Activated naive CD4-positive, alpha-beta T cell treated with anti-CD3 and anti-CD28 coated beads, Interleukin-2, amount 10 ng/mL, durations not matched to agents 7 days and 5 days (primary cell): ENCODE results near the gene SPATS2L.

ENCODE experiments used
- CTCF ChIA-PET: fragments of 350-600 bp; sonication (Branson Sonifier 250); formaldehyde crosslinking; loops from one replicate; lab custom pipeline; 2021; ENCODE audit warnings: antibody characterized with exemption; lab: Charles Lee
- DNase-seq: peaks from one replicate; pipeline ENCODE4 v3.0.0-alpha.2; 2020
- H3K27ac Mint-ChIP-seq: one replicate; pipeline ENCODE4 v1.8.0; 2021; ENCODE audit warnings: mild to moderate bottlenecking, moderate library complexity, mixed read lengths
- H3K27me3 Mint-ChIP-seq: one replicate; pipeline ENCODE4 v1.8.0; 2021; ENCODE audit warnings: mild to moderate bottlenecking, mixed read lengths
- H3K36me3 Mint-ChIP-seq: one replicate; pipeline ENCODE4 v1.8.0; 2021; ENCODE audit warnings: mixed read lengths
- H3K4me1 Mint-ChIP-seq: one replicate; pipeline ENCODE4 v1.8.0; 2021; ENCODE audit warnings: mixed read lengths
- H3K4me3 Mint-ChIP-seq: one replicate; pipeline ENCODE4 v1.8.0; 2021; ENCODE audit warnings: mild to moderate bottlenecking, moderate library complexity, mixed read lengths
- H3K9me3 Mint-ChIP-seq: one replicate; pipeline ENCODE4 v1.8.0; 2021; ENCODE audit warnings: mixed read lengths

Gene SPATS2L, protein sequence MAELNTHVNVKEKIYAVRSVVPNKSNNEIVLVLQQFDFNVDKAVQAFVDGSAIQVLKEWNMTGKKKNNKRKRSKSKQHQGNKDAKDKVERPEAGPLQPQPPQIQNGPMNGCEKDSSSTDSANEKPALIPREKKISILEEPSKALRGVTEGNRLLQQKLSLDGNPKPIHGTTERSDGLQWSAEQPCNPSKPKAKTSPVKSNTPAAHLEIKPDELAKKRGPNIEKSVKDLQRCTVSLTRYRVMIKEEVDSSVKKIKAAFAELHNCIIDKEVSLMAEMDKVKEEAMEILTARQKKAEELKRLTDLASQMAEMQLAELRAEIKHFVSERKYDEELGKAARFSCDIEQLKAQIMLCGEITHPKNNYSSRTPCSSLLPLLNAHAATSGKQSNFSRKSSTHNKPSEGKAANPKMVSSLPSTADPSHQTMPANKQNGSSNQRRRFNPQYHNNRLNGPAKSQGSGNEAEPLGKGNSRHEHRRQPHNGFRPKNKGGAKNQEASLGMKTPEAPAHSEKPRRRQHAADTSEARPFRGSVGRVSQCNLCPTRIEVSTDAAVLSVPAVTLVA

DNA sequence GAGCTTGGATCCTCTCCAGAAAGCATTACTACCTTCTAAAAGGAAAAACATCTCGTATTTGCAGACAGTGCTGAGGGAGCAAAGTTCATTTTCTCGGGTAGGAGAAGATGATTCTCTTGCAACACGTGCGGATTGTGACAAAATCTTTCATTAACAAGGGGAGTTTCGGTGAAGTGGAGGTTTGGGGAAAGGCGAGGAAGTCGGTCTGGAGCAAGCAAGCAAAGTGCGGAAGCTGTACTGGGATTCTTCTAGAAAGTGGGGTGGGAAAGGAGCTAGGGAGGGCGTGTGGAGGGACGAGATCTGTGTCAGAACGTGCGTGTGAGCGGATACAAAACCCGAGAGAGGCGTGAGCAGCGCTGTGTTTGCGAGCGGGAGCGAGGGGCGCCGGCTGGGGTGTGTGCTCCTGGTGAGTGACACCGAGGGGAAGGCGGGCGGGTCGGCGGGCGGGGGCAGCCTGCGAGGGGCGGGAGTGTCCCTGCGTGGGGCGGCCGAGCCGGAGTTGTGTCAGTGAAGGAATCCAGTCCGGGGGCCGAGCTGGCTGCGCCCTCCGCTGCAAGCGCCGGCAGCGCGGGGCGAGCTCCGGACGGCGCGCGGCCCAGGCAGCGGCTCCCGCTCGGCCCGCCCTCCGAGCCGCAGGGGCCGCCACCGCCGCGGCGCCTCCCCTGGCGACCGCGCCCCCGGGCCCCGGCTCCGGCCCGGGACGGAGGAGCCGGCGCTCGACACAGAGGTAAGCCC lies at the start of gene SPATS2L:
TSS of gene SPATS2L (plus strand) at position 498 of the 735 bp plus-strand sequence. CDS start 82,552 bp downstream, outside the sequence.
- Mint-ChIP-seq H3K27me3 (peaks cover 27% of the 10 kb centered on the region), H3K4me1 (peaks cover 22% of the 10 kb centered on the region), H3K27ac (peak within 1 kb of the TSS; percentile 68), H3K4me3 (peak within 1 kb of the TSS; percentile 85), H3K9me3 (no peaks in the 10 kb centered on the region), H3K36me3 (peaks cover 2% of the 10 kb centered on the region)
- DNase-seq, result peak; percentile 73
- CTCF ChIA-PET, result interaction anchor here (0.8 to 1.6 kb wide), 6 partner anchors 123 to 326 kb away, joined by 3 to 6 read pairs (median 3); no protein-coding TSS in a partner anchor

DNA sequence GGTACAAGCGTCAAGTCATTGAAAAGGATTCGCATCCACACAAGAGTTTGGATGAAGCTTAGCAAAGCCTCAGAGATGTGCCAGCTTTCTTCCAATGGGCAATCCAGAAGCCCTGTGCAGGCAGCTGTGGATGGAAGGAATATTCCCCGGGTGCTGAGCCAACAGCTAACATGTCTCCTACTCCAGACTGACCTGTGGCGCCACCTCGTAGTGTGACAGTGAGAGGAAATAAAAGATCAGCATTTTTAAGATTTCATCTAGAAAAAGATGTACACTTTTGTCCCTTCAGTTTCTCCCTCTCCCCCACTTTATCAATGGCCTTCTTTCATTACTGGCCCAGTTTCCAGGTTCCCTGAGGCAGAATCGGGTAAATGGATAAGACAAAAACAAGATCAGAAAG lies 48.9 kb upstream of the SPATS2L start:
- Mint-ChIP-seq H3K4me1 (no peaks in the 10 kb centered on the region), H3K27me3 (peaks cover 21% of the 10 kb centered on the region), H3K4me3 (no peak overlapping the region), H3K27ac (no peak overlapping the region), H3K36me3 (no peaks in the 10 kb centered on the region), H3K9me3 (no peaks in the 10 kb centered on the region)
- no peak for DNase-seq
- CTCF ChIA-PET, result no interaction called here

DNA sequence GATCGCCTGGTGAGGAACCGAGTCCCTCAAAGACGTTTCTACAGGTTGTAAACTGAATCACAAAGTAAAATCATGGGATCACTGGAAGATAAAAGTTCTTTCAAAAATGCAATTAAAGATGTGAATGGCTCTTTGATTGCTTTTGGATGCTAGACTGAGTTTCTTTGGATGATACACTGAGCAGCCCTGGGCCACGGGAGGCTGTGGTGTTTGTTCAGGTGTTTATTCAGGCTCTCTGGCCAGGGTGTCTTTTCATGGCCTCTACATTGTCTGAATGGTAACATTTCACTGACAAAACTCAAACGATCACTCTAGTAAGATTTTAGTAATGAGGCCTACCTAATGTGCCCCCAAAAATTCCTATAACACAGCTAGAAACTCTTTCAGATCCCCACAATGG lies 48.4 kb upstream of the SPATS2L start:
- no peaks in the 10 kb centered on the region for H3K36me3 Mint-ChIP-seq
- no peak for DNase-seq
- H3K9me3 Mint-ChIP-seq, result no peaks in the 10 kb centered on the region
- CTCF ChIA-PET, result no interaction called here
- H3K27ac Mint-ChIP-seq, result no peak overlapping the region
- H3K4me1 Mint-ChIP-seq, result no peaks in the 10 kb centered on the region
- H3K4me3 Mint-ChIP-seq, result no peak overlapping the region
- H3K27me3 Mint-ChIP-seq, result peaks cover 25% of the 10 kb centered on the region

DNA sequence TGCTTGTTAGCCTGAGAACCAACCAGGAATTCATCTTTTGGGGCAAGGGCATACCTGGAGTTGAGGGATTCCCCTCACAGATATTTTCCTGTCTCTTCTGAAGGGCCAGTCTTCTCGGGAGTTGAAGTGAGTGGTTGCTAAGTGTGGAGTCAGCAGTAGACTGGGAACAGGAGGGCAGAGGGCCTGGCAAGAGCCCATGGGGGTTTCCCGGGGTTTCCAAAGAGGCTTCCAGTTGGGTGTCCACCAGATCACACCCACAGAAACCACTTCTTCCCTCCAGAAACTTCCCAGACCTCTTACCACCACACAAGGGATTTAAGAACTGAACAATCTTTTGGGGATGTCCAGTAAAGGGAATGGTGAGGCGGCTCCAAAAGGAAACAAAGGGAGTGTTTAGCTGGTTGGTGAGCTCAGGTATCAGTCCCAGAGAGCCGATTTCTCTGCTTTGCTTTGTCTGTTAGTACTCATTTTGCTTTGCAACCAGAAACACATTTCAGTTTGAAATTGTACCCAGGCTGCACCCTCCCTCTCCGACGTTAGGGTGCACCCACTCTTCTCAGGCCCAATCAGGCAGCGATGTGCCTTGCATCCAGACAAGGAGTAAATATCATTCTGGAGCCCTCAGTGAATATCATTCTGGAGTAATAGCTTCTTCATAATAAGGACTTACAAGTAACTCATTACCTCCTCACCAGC lies 47.5 kb upstream of the SPATS2L start:
- peaks cover 25% of the 10 kb centered on the region for H3K27me3 Mint-ChIP-seq
- DNase-seq, result no peak
- no peak overlapping the region for H3K27ac Mint-ChIP-seq
- CTCF ChIA-PET, result no interaction called here
- no peaks in the 10 kb centered on the region for H3K4me1 Mint-ChIP-seq
- H3K36me3 Mint-ChIP-seq, result no peaks in the 10 kb centered on the region
- no peaks in the 10 kb centered on the region for H3K9me3 Mint-ChIP-seq
- no peak overlapping the region for H3K4me3 Mint-ChIP-seq

DNA sequence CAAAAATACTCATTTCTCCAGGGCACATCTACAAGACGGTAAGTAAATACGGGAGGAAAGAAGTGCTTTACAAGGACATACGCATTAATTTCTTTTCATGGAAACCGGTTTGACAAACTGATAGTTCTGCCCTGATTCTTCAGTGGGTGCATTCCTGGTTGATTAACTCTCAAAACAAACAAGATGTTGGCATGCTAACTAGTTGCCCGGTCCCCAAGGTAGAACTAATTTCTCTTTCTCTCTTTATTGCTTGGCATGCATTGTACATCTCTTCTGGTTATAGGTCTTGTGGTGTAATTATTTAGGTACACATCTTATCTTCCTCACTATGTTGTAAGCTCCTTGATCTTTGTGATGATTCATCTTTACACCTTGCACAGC lies 46.9 kb upstream of the SPATS2L start:
- peaks cover 23% of the 10 kb centered on the region for H3K27me3 Mint-ChIP-seq
- no peaks in the 10 kb centered on the region for H3K36me3 Mint-ChIP-seq
- H3K4me3 Mint-ChIP-seq, result no peak overlapping the region
- no peak overlapping the region for H3K27ac Mint-ChIP-seq
- H3K4me1 Mint-ChIP-seq, result no peaks in the 10 kb centered on the region
- DNase-seq, result no peak
- CTCF ChIA-PET, result no interaction called here
- H3K9me3 Mint-ChIP-seq, result no peaks in the 10 kb centered on the region

DNA sequence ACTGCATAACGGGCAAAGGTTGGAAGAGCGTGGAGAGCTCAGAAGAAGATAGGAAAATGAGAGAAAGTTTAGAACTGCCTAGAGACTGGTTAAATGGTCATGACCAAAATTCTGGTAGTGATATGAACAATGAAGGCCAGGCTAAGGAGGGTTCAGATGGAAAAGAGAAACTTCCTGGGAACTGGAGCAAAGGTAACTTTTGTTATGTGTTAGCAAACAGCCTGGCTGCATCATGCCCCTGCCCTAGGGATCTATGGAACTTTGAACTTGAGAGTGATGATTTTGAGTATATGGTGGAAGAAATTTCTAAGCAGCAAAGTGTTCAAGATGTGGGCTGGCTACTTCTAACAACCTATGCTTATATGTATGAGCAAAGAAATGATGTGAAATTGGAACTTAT lies 44.4 kb upstream of the SPATS2L start:
- no peaks in the 10 kb centered on the region for H3K36me3 Mint-ChIP-seq
- H3K4me1 Mint-ChIP-seq, result no peaks in the 10 kb centered on the region
- peaks cover 12% of the 10 kb centered on the region for H3K27me3 Mint-ChIP-seq
- no peak overlapping the region for H3K27ac Mint-ChIP-seq
- DNase-seq, result no peak
- CTCF ChIA-PET, result no interaction called here
- no peak overlapping the region for H3K4me3 Mint-ChIP-seq
- no peaks in the 10 kb centered on the region for H3K9me3 Mint-ChIP-seq

DNA sequence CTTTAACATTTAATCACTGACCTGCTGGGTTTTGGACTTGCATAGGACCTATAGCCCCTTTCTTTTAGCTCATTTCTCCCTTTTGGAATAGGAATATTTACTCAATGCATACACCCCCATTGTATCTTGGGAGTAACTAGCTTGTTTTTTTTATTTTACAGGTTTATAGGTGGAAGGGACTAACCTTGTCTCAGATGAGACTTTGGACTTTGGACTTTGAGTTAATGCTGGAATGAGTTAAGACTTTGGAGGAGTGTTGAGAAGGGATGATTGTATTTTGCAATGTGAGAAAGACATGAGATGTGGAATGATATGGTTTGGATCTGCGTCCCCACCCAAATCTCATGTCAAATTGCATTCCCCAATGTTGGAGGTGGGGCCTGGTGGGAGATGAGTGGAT lies 43.2 kb upstream of the SPATS2L start:
- Mint-ChIP-seq H3K36me3 (no peaks in the 10 kb centered on the region), H3K27me3 (peaks cover 4% of the 10 kb centered on the region), H3K9me3 (no peaks in the 10 kb centered on the region), H3K4me1 (no peaks in the 10 kb centered on the region), H3K27ac (no peak overlapping the region), H3K4me3 (no peak overlapping the region)
- DNase-seq, result no peak
- CTCF ChIA-PET, result interaction anchor here (0.6 kb wide), 1 partner anchor 508 kb away, joined by 3 read pairs; no protein-coding TSS in a partner anchor

DNA sequence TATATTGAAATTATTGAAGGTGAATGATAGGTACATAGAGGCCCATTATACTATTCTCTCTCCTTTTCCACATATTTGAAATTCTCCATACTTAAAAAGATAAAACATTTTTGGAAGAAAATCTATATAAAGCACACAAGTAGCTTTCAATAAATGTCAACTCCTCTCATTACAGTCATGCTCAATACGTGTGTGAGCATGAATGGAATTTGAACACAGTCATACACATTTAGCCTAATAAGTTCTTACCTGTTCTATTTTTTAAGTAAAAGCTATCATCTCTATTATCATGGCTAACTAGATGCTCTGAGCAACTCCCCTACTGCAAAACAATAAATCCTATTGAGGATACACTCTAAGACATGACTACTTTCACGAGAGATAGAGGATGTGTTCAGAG lies 41.9 kb upstream of the SPATS2L start:
- no peak overlapping the region for H3K27ac Mint-ChIP-seq
- CTCF ChIA-PET, result interaction anchor here (0.6 kb wide), 1 partner anchor 25 kb away, joined by 4 read pairs; no protein-coding TSS in a partner anchor
- H3K9me3 Mint-ChIP-seq, result no peaks in the 10 kb centered on the region
- DNase-seq, result no peak
- H3K4me3 Mint-ChIP-seq, result no peak overlapping the region
- H3K36me3 Mint-ChIP-seq, result no peaks in the 10 kb centered on the region
- H3K27me3 Mint-ChIP-seq, result peaks cover 4% of the 10 kb centered on the region
- H3K4me1 Mint-ChIP-seq, result no peaks in the 10 kb centered on the region

DNA sequence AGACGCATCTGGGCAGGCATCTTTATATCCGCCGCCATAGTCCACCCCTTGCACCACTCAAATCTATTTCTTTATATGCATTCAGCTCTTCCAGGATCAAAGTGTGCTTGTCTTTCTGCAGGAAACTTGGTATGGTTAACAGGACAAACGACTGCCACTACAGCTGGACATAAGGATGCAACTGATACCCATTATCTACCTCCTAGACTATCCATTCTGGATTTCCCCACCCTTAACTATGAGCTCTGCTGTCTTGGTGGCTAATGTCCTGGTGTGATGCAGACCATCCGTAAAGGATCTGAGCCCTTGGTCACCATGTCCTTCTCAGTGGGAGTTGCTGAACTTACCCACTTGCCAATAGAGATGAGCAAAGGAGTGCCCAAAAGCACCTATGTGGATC lies 40.1 kb upstream of the SPATS2L start:
- Mint-ChIP-seq H3K36me3 (no peaks in the 10 kb centered on the region), H3K9me3 (no peaks in the 10 kb centered on the region), H3K27me3 (peaks cover 4% of the 10 kb centered on the region), H3K4me3 (no peak overlapping the region), H3K4me1 (no peaks in the 10 kb centered on the region), H3K27ac (no peak overlapping the region)
- CTCF ChIA-PET, result no interaction called here
- DNase-seq, result no peak

DNA sequence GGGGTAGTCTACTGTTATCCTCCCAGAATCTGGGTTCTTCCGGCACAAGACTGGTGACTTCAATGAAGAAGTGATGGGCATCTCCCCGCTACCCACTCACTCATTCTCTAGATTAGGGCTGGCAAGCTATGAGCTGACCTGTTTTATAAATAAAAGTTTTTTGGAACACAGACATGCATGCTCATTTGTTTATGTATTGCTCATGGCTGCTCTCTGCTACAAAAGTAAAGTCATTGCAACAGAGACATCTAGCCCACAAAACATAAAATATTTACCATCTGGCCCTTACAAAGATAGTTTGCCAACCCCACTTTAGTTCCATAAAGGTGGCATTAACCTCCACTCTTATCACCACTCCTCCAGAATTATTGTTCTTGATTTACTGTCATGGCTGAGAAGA lies 39.1 kb upstream of the SPATS2L start:
- no peak for DNase-seq
- H3K4me3 Mint-ChIP-seq, result no peak overlapping the region
- no peaks in the 10 kb centered on the region for H3K9me3 Mint-ChIP-seq
- H3K36me3 Mint-ChIP-seq, result no peaks in the 10 kb centered on the region
- no peak overlapping the region for H3K27ac Mint-ChIP-seq
- CTCF ChIA-PET, result no interaction called here
- peaks cover 4% of the 10 kb centered on the region for H3K27me3 Mint-ChIP-seq
- no peaks in the 10 kb centered on the region for H3K4me1 Mint-ChIP-seq

DNA sequence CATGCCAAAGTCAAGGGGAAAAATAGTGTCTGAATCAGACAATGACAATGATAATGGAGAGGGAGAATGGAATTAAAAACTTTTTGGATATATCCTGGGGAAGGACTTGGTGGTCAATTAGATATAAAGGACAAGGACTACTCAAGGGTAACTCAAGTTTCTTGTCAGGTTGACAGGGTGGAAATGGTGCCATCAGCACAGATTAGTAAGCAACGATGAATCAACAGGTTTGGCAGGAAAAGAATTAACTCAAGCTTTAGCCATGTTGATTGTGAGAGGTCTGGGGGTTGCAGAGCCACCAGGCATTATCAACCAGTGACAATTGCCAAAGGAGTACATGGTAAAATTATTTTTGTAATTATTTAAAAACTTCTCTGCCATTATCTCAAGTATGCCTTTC lies 35.8 kb upstream of the SPATS2L start:
- H3K9me3 Mint-ChIP-seq, result no peaks in the 10 kb centered on the region
- H3K27ac Mint-ChIP-seq, result no peak overlapping the region
- H3K36me3 Mint-ChIP-seq, result no peaks in the 10 kb centered on the region
- DNase-seq, result no peak
- CTCF ChIA-PET, result no interaction called here
- H3K4me1 Mint-ChIP-seq, result no peaks in the 10 kb centered on the region
- H3K4me3 Mint-ChIP-seq, result no peak overlapping the region
- no peaks in the 10 kb centered on the region for H3K27me3 Mint-ChIP-seq

DNA sequence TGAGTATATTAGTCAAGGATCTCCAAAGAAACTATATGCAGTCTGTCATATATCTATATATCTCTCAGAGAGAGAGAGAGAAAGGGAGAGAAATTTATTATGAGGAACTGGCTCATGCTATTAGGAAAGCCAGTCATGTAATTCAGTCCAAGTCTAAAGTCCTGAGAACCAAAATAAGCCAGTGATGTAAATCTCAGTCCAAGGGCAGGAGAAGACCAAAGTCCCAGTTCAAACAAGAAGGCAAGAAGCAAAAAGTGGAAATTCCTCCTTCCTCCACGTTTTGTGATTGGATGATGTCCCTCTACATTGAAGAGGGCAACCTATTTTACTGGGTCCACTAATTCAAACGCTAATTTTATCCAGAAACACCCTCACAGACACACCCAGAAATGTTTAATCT lies 34.2 kb upstream of the SPATS2L start:
- CTCF ChIA-PET, result no interaction called here
- Mint-ChIP-seq H3K4me1 (no peaks in the 10 kb centered on the region), H3K36me3 (no peaks in the 10 kb centered on the region), H3K27ac (no peak overlapping the region), H3K27me3 (peaks cover 2% of the 10 kb centered on the region), H3K4me3 (no peak overlapping the region), H3K9me3 (no peaks in the 10 kb centered on the region)
- no peak for DNase-seq

DNA sequence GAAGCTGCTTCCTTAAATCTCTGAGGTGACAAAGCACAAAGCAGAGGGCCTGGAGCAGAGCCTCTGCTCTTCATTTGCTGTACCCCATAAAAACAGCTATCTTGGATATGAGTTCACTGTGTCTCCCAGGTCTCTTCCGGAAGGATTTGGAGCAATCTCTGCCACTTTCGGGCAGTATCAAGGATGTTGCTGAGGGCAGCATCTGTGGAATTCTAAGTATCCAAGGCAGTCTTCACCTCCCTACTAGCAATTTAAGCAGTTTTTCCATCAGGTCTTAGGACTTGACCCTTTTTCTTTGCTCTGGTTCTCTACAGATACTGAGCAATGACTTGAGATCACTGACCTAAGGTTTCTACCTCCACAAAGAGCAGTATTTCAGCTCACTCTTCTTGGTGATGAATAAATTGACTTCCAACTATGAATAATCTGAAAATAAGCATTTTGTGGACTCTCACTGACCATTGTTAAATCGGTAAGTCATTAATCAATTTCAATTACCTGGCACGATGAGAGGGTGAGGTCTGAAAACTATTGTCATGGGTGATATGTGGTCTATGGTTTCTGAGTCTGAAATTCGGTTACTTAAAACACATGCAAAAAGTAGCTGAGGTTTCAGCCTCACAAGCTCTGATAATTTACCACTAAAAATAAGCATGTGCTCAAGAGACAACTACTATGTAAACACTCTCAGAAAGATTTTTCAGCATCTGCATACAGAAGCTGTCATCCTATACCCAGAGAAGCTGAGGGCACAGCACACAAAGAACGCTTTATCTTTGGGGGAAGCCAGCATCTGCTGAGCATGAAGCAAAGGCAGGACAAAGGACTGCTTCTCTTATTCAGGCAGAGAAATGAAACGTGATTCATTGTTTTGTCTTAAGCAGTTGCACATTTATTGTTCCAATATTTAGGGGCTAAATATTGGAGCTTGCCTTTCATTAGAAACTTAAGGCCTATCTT lies 32.1 kb upstream of the SPATS2L start:
- no peaks in the 10 kb centered on the region for H3K36me3 Mint-ChIP-seq
- peaks cover 8% of the 10 kb centered on the region for H3K27me3 Mint-ChIP-seq
- no peaks in the 10 kb centered on the region for H3K4me1 Mint-ChIP-seq
- no peak overlapping the region for H3K4me3 Mint-ChIP-seq
- H3K9me3 Mint-ChIP-seq, result no peaks in the 10 kb centered on the region
- CTCF ChIA-PET, result interaction anchor here (0.7 to 1.4 kb wide), 2 partner anchors 198 to 261 kb away, joined by 3 to 4 read pairs; no protein-coding TSS in a partner anchor
- no peak overlapping the region for H3K27ac Mint-ChIP-seq
- DNase-seq, result no peak
